GM20000 (cell line): ENCODE measurements around the gene H1-8.

Source experiments
- DNase-seq: peaks from one replicate; pipeline ENCODE4 v3.0.0; 2012; ENCODE audit warnings: low spot score
- CTCF ChIP-seq: IDR thresholded peaks from 2 replicates; pipeline ENCODE4 v1.5.1; 2012; ENCODE audit warnings: mild to moderate bottlenecking, control low read depth; ENCODE audit errors: extremely low read depth, missing control alignments

Gene H1-8

GRCh38 chr3:129555153-129555550 is 12.2 kb downstream of the H1-8 start:
- TF ChIP-seq CTCF = no peak

GRCh38 chr3:129555616-129556357 is 12.8 kb downstream of the H1-8 start:
- no peak for TF ChIP-seq CTCF
- no peak for DNase-seq

More at GRCh38 chr3:129555153-129555550, 12.2 kb downstream of the H1-8 start:
- no peak for DNase-seq

GRCh38 chr3:129556358-129556695 is 13.4 kb downstream of the H1-8 start:
- TF ChIP-seq CTCF = no peak
- DNase-seq = no peak

GRCh38 chr3:129556890-129557547 is 14.0 kb downstream of the H1-8 start:
- DNase-seq = no peak
- no peak for TF ChIP-seq CTCF

- TF ChIP-seq CTCF = no peak
- DNase-seq = no peak
Observed at GRCh38 chr3:129557548-129557894, 14.5 kb downstream of the H1-8 start.

- DNase-seq = no peak
- TF ChIP-seq CTCF = no peak
Observed at GRCh38 chr3:129558081-129558771, 15.3 kb downstream of the H1-8 start.
